HepG2 (cell line): ENCODE results near the gene YWHAQ. TPM values are rescaled to one million over a fixed set of nuclear protein-coding genes. Genes with fewer than 3 reads are reported as not detected.
A peak's percentile ranks its signal among the peaks of the same experiment; 100 is the strongest.

Experiments
- ATAC-seq: fragments of 200-7000 bp; cut with Tn5 transposase; 3 replicates; pipeline ENCODE4 v1.9.1; 2020; ENCODE audit warnings: mild to moderate bottlenecking, moderate library complexity
- BruUV-seq: library from RNA; stranded (reverse); fragments of 400-500 nt; replicated peaks from 2 replicates; lab custom pipeline; 2021; lab: Mats Ljungman, UMichigan
- CTCF ChIA-PET: fragments of 300-600 bp; formaldehyde crosslinking; extraction: SDS; loops from one replicate; lab custom pipeline; 2021; ENCODE audit warnings: low total read pairs, inconsistent platforms, low intra/inter-chr PET ratio; lab: Yijun Ruan, JAX
- POLR2A ChIA-PET: fragments of 350-600 bp; sonication (Branson Sonifier 250); formaldehyde crosslinking; loops from one replicate; lab custom pipeline; 2020; ENCODE audit warnings: antibody characterized with exemption, inconsistent platforms; lab: Yijun Ruan, JAX
- DNase-seq: peaks from one replicate; pipeline ENCODE4 v3.0.0-alpha.2; 2015; ENCODE audit warnings: low spot score
- FAIRE-seq: peaks from 3 replicates; lab custom pipeline; 2011; peaks lifted over from hg19 to GRCh38; lab: Jason Lieb, UNC
- H2AFZ ChIP-seq: one replicate; pipeline ENCODE4 v1.6.1; 2011; ENCODE audit warnings: low read length, inconsistent platforms
- H3K27ac ChIP-seq: fragments of 300-600 bp; 3 replicates; pipeline ENCODE4 v1.8.0; 2011; ENCODE audit warnings: mixed run types, mild to moderate bottlenecking, mixed read lengths, low read length, inconsistent platforms; ENCODE audit not compliant: insufficient read depth; ENCODE audit errors: extremely low read length
- H3K27me3 ChIP-seq, 2 experiments: fragments of 200-600 bp in 1 of 2; 2 replicates in 1 of 2; 3 replicates in 1 of 2; pipeline versions ENCODE4 v1.6.0 to v1.8.0; 2011; ENCODE audit warnings: low read length in 2 of 2, mild to moderate bottlenecking in 2 of 2, moderate library complexity in 2 of 2, inconsistent platforms in 1 of 2; ENCODE audit not compliant: insufficient read depth in 2 of 2, control insufficient read depth in 1 of 2
- H3K36me3 ChIP-seq, 2 experiments: fragments of 200-600 bp in 1 of 2; replicated peaks in 1 of 2; 2 replicates in 1 of 2; 3 replicates in 1 of 2; pipeline versions ENCODE4 v1.5.1 to v1.8.0; 2011; ENCODE audit warnings: low read length in 2 of 2, inconsistent platforms in 1 of 2; ENCODE audit not compliant: insufficient read depth in 2 of 2, control insufficient read depth in 1 of 2
- H3K4me1 ChIP-seq: 2 replicates; pipeline ENCODE4 v1.5.1; 2012; ENCODE audit warnings: low read length, inconsistent platforms; ENCODE audit not compliant: insufficient read depth
- H3K4me2 ChIP-seq: 2 replicates; pipeline ENCODE4 v1.6.0; 2011; ENCODE audit warnings: low read depth, low read length, inconsistent platforms
- H3K4me3 ChIP-seq, 3 experiments: fragments of 200-600 bp in 1 of 3; sonication (generic), shearing (Covaris generic) in 1 of 3; replicated peaks in 1 of 3; 2 replicates each; pipeline ENCODE4 v1.5.1; 2011 to 2016; ENCODE audit warnings: low read length in 3 of 3, inconsistent platforms in 2 of 3, low read depth in 2 of 3, mild to moderate bottlenecking in 2 of 3, control low read depth in 1 of 3, mixed read lengths in 1 of 3; ENCODE audit not compliant: insufficient read depth in 1 of 3
- H3K79me2 ChIP-seq: one replicate; pipeline ENCODE4 v1.6.1; 2011; ENCODE audit warnings: low read length, inconsistent platforms; ENCODE audit not compliant: insufficient read depth
- H3K9ac ChIP-seq: 2 replicates; pipeline ENCODE4 v1.6.0; 2011; ENCODE audit warnings: mild to moderate bottlenecking, low read depth, low read length, inconsistent platforms; ENCODE audit not compliant: insufficient read depth
- H3K9me3 ChIP-seq: 2 replicates; pipeline ENCODE4 v1.5.1; 2012; ENCODE audit warnings: mild to moderate bottlenecking, low read length
- H4K20me1 ChIP-seq: 2 replicates; pipeline ENCODE4 v1.6.0; 2011; ENCODE audit warnings: inconsistent platforms, mild to moderate bottlenecking, low read length, moderate library complexity; ENCODE audit not compliant: insufficient read depth
- BCL6 ChIP-seq: IDR thresholded peaks from 2 replicates; pipeline ENCODE4 v1.6.1; 2016; ENCODE audit warnings: missing genetic modification reagents, missing compliant biosample characterization
- CC2D1A ChIP-seq: sonication (generic); formaldehyde crosslinking; IDR thresholded peaks from 2 replicates; pipeline ENCODE4 v1.8.1; 2023; ENCODE audit warnings: mild to moderate bottlenecking, missing genetic modification reagents
- FOXK1 ChIP-seq: sonication (generic); formaldehyde crosslinking; IDR thresholded peaks from 2 replicates; pipeline ENCODE4 v1.4.0; 2020; ENCODE audit warnings: low read depth, missing genetic modification reagents, borderline replicate concordance
- FOXP4 ChIP-seq: sonication (generic); formaldehyde crosslinking; IDR thresholded peaks from 2 replicates; pipeline ENCODE4 v1.4.0; 2020; ENCODE audit warnings: missing genetic modification reagents
- KAT7 ChIP-seq: IDR thresholded peaks from 2 replicates; pipeline ENCODE4 v1.6.1; 2018; ENCODE audit warnings: borderline replicate concordance, missing compliant biosample characterization
- NR0B2 ChIP-seq: sonication (generic); formaldehyde crosslinking; IDR thresholded peaks from 2 replicates; pipeline ENCODE4 v1.4.0; 2020; ENCODE audit warnings: mild to moderate bottlenecking, missing genetic modification reagents
- PRDM4 ChIP-seq: sonication (generic); formaldehyde crosslinking; IDR thresholded peaks from 2 replicates; pipeline ENCODE4 v1.9.0; 2021; ENCODE audit warnings: missing genetic modification reagents, borderline replicate concordance
- RARA ChIP-seq: IDR thresholded peaks from 2 replicates; pipeline ENCODE4 v1.6.1; 2016; ENCODE audit warnings: missing genetic modification reagents, missing compliant biosample characterization
- ZNF747 ChIP-seq: sonication (generic); formaldehyde crosslinking; IDR thresholded peaks from 2 replicates; pipeline ENCODE4 v1.8.1; 2023; ENCODE audit warnings: missing genetic modification reagents, mild to moderate bottlenecking, borderline replicate concordance
- WGBS: methylation state at CpG from one replicate; pipeline ENCODE4 v1.1.6; 2017; ENCODE audit warnings: low lambda C conversion rate; 5-methylcytosine and 5-hydroxymethylcytosine counted together
- in situ Hi-C: cut with HindIII; loops from 2 replicates; pipeline ENCODE4 v1.10.0; 2017; ENCODE audit warnings: low pct_unique_long_range_greater_than_20kb; ENCODE audit not compliant: extremely low pct_ligation_motif_present
- intact Hi-C: fragments of 100-400 bp; cut with micrococcal nuclease; formaldehyde crosslinking; loops from one replicate; pipeline ENCODE4 v1.10.0; 2022; ENCODE audit not compliant: unreplicated experiment
- polyA plus RNA-seq, 8 experiments: library from polyadenylated mRNA; depleted of rRNA in 3 of 8; stranded (reverse) in 7 of 8; unstranded in 1 of 8; fragments of >200 nt; fragmentation: Illumina TruSeq in 4 of 8; extraction: Trizol in 4 of 8; gene quantifications; 2 replicates each; pipeline versions ENCODE4 v1.2.1 to v1.2.3, GENCODE V29; 2011 to 2016; ENCODE audit warnings: low read depth in 4 of 8, missing spikeins in 1 of 8, mixed read lengths in 1 of 8; ENCODE audit not compliant: insufficient read depth in 1 of 8
- total RNA-seq, 5 experiments: library from RNA; depleted of rRNA; stranded (reverse); fragments of >200 nt; fragmentation: Illumina TruSeq; extraction: Trizol; gene quantifications; 2 replicates each; pipeline ENCODE4 v1.2.3, GENCODE V29; 2016; ENCODE audit warnings: low read depth in 1 of 5

The YWHAQ gene
- total and polyA plus RNA-seq, 2 of the 13 experiments (the other 11 are each of a cell fraction or from before 2014, with no cell fraction given): 160 to 304 TPM

- FAIRE-seq: no peak
- TF ChIP-seq RARA (CRISPR knock-in tag) (peak; percentile 26; the same call in 1 of the 2 replicates), BCL6 (peak; percentile 84), FOXP4 (CRISPR knock-in tag) (no peak)
- no peak overlapping the region for H2AFZ ChIP-seq
- H3K4me3 ChIP-seq: no peak overlapping the region
- H3K27me3 ChIP-seq: peaks cover 3 to 47% of the 10 kb centered on the region in 2 experiments; a peak in 4 of 5 replicates
- no peak overlapping the region for H3K9ac ChIP-seq
- H3K79me2 ChIP-seq: no peaks in the 10 kb centered on the region
- no TSS peak for BruUV-seq
- H3K36me3 ChIP-seq: no peaks in the 10 kb centered on the region
- H3K4me1 ChIP-seq: peaks cover 33% of the 10 kb centered on the region
- in situ Hi-C loops: no loop called here
- H3K9me3 ChIP-seq: no peaks in the 10 kb centered on the region
- intact Hi-C loops: no loop called here
- peak; percentile 8; the same call in 1 of the 3 replicates for ATAC-seq
- no peak for DNase-seq
- H3K27ac ChIP-seq: no peak overlapping the region
- no peaks in the 10 kb centered on the region for H4K20me1 ChIP-seq
- WGBS: 31% methylated on average over 9 of the region's 9 CpGs
- ChIA-PET CTCF (no interaction called here), POLR2A (no interaction called here)
- H3K4me2 ChIP-seq: no peak overlapping the region
These were observed 13.8 kb upstream of the YWHAQ start for GRCh38 chr2:9644603-9645002.

GRCh38 chr2:9644021-9644420 lies 13.2 kb upstream of the YWHAQ start:
- in situ Hi-C loops (no loop called here), intact Hi-C loops (no loop called here)
- Histone ChIP-seq H3K9me3 (no peaks in the 10 kb centered on the region), H2AFZ (no peak overlapping the region), H3K4me2 (no peak overlapping the region), H3K9ac (no peak overlapping the region), H3K79me2 (no peaks in the 10 kb centered on the region), H3K4me3 (no peak overlapping the region), H3K27ac (no peak overlapping the region), H3K4me1 (peaks cover 39% of the 10 kb centered on the region), H4K20me1 (no peaks in the 10 kb centered on the region), H3K27me3 (peaks cover 3 to 53% of the 10 kb centered on the region in 2 experiments; a peak in 4 of 5 replicates), H3K36me3 (no peaks in the 10 kb centered on the region)
- no TSS peak for BruUV-seq
- CTCF ChIA-PET: no interaction called here
- no peak for DNase-seq
- no peak for ATAC-seq
- WGBS: 57% methylated on average over 7 of the region's 7 CpGs
- no peak for FAIRE-seq
- POLR2A ChIA-PET: no interaction called here
- no peak for TF ChIP-seq PRDM4
- no peak for TF ChIP-seq KAT7 (CRISPR knock-in tag)
- no peak for TF ChIP-seq ZNF747 (CRISPR knock-in tag)
- no peak for TF ChIP-seq CC2D1A (CRISPR knock-in tag)
- TF ChIP-seq NR0B2 (CRISPR knock-in tag): no peak
- TF ChIP-seq FOXK1: no peak
